GM13976 (cell line): Measurements from ENCODE around the gene ARHGAP26.

Source experiments
- DNase-seq: peaks from one replicate; pipeline ENCODE4 v3.0.0; 2012; ENCODE audit warnings: low spot score
- CTCF ChIP-seq: IDR thresholded peaks from 2 replicates; pipeline ENCODE4 v1.5.1; 2012; ENCODE audit warnings: borderline replicate concordance, mild to moderate bottlenecking; ENCODE audit not compliant: insufficient read depth; ENCODE audit errors: extremely low read depth, missing control alignments, control extremely low read depth
- in situ Hi-C: fragments of 300-500 bp; cut with MboI; formaldehyde crosslinking; loops from one replicate; pipeline ENCODE4 v1.12.0; 2022; ENCODE audit warnings: low sequenced_read_pairs, mixed read lengths, inconsistent platforms; ENCODE audit not compliant: unreplicated experiment

ARHGAP26 gene

GRCh38 chr5:143181173-143181572 lies 411.0 kb downstream of the ARHGAP26 start:
- in situ Hi-C loops: loop anchor here (10.0 kb wide), 1 partner anchor 156 kb away; no protein-coding TSS in a partner anchor
- DNase-seq: no peak
- no peak for TF ChIP-seq CTCF

GRCh38 chr5:143182106-143182505 lies 411.9 kb downstream of the ARHGAP26 start:
- in situ Hi-C loops: loop anchor here (10.0 kb wide), 1 partner anchor 157 kb away; no protein-coding TSS in a partner anchor
- no peak for DNase-seq
- TF ChIP-seq CTCF: no peak

- in situ Hi-C loops: loop anchor here (10.0 kb wide), 1 partner anchor 158 kb away; no protein-coding TSS in a partner anchor
- peak; percentile 42 for DNase-seq
- no peak for TF ChIP-seq CTCF
Observed at GRCh38 chr5:143182901-143183820, 413.0 kb downstream of the ARHGAP26 start.

- DNase-seq: no peak
- in situ Hi-C loops: loop anchor here (10.0 kb wide), 1 partner anchor 159 kb away; no protein-coding TSS in a partner anchor
- TF ChIP-seq CTCF: no peak
Observed at GRCh38 chr5:143183989-143184388, 413.8 kb downstream of the ARHGAP26 start.

- in situ Hi-C loops: loop anchor here (10.0 kb wide), 1 partner anchor 162 kb away; no protein-coding TSS in a partner anchor
- no peak for TF ChIP-seq CTCF
- DNase-seq: no peak
Observed at GRCh38 chr5:143186623-143187022, 416.4 kb downstream of the ARHGAP26 start.

- in situ Hi-C loops: loop anchor here (10.0 kb wide), 1 partner anchor 163 kb away; no protein-coding TSS in a partner anchor
- no peak for TF ChIP-seq CTCF
- DNase-seq: no peak
Observed at GRCh38 chr5:143187495-143187894, 417.3 kb downstream of the ARHGAP26 start.
